HL-60/S4 (cell line): ENCODE results near the gene TSNAXIP1.
"Not testable (repeated sequence)": the region's sequence is repeated elsewhere in the genome, so short reads cannot be mapped to it uniquely, and the experiment has no call there.

ENCODE experiments used
- in situ Hi-C: fragments of 300-500 bp; cut with MboI; formaldehyde crosslinking; loops from 2 replicates; pipeline ENCODE4 v1.14.3; 2022; ENCODE audit warnings: low sequenced_read_pairs

TSNAXIP1 gene

GRCh38 chr16:67857547-67858233, 51.0 kb downstream of the TSNAXIP1 start:
- in situ Hi-C loops, result no loop called here

- in situ Hi-C loops, result no loop called here
These were observed 51.8 kb downstream of the TSNAXIP1 start for GRCh38 chr16:67858500-67858899.

- in situ Hi-C loops, result no loop called here
These were observed 54.1 kb downstream of the TSNAXIP1 start for GRCh38 chr16:67860589-67861398.

- in situ Hi-C loops, result no loop called here
These were observed 55.2 kb downstream of the TSNAXIP1 start for GRCh38 chr16:67861877-67862276.

GRCh38 chr16:67862623-67863583, 56.2 kb downstream of the TSNAXIP1 start:
- in situ Hi-C loops, result no loop called here

GRCh38 chr16:67864044-67864443, 57.4 kb downstream of the TSNAXIP1 start:
- in situ Hi-C loops, result not testable (repeated sequence)

GRCh38 chr16:67864594-67864993, 57.9 kb downstream of the TSNAXIP1 start:
- in situ Hi-C loops, result no loop called here

- in situ Hi-C loops, result no loop called here
These were observed 58.6 kb downstream of the TSNAXIP1 start for GRCh38 chr16:67865318-67865717.

- in situ Hi-C loops, result no loop called here
These were observed 61.6 kb downstream of the TSNAXIP1 start for GRCh38 chr16:67868290-67868689.

- in situ Hi-C loops, result no loop called here
These were observed 63.0 kb downstream of the TSNAXIP1 start for GRCh38 chr16:67869653-67870052.

- in situ Hi-C loops, result no loop called here
These were observed 64.6 kb downstream of the TSNAXIP1 start for GRCh38 chr16:67871256-67871655.

- in situ Hi-C loops, result no loop called here
These were observed 65.5 kb downstream of the TSNAXIP1 start for GRCh38 chr16:67872131-67872630.

- in situ Hi-C loops, result no loop called here
These were observed 66.1 kb downstream of the TSNAXIP1 start, which contains the start of gene EDC4 for GRCh38 chr16:67872631-67873434. TSS of gene EDC4 (plus strand) at chr16:67873052. CDS start at chr16:67873262, 210 bp downstream.

GRCh38 chr16:67873435-67874370, 67.0 kb downstream of the TSNAXIP1 start:
- in situ Hi-C loops, result no loop called here

- in situ Hi-C loops, result no loop called here
These were observed 67.7 kb downstream of the TSNAXIP1 start for GRCh38 chr16:67874372-67874771.

- in situ Hi-C loops, result no loop called here
These were observed 70.4 kb downstream of the TSNAXIP1 start for GRCh38 chr16:67877064-67877463.
